Adrenal gland (tissue), 5 donors: ENCODE results near the gene CYP2A7.
"Not testable (repeated sequence)": the region's sequence is repeated elsewhere in the genome, so short reads cannot be mapped to it uniquely, and the experiment has no call there.

Experiments
- POLR2A ChIP-seq, 2 donors: fragments of 450-650 bp; IDR thresholded peaks; one replicate each; pipeline ENCODE4 v1.6.1; 2017; ENCODE audit warnings: antibody characterized with exemption in 2 of 2, mild to moderate bottlenecking in 2 of 2, moderate library complexity in 1 of 2
- TF ChIP-seq, protein P1 (sequence below), 6 experiments: fragments of 450-650 bp in 4 of 6; fragments of 200-600 bp in 2 of 6; sonication (generic) in 1 of 6; IDR thresholded peaks; 1 replicate in 5 of 6; 2 replicates in 1 of 6; pipeline versions ENCODE4 v1.5.1 to v1.8.0; 2016 to 2021; ENCODE audit warnings: antibody characterized with exemption in 6 of 6, mild to moderate bottlenecking in 2 of 6, moderate library complexity in 1 of 6
- donor health status: DM: no; HTN: no; CAD: no.

- TF ChIP-seq POLR2A (IDR thresholded peaks at IDR 0.05), result not testable (repeated sequence)
- TF ChIP-seq, protein P1, sequence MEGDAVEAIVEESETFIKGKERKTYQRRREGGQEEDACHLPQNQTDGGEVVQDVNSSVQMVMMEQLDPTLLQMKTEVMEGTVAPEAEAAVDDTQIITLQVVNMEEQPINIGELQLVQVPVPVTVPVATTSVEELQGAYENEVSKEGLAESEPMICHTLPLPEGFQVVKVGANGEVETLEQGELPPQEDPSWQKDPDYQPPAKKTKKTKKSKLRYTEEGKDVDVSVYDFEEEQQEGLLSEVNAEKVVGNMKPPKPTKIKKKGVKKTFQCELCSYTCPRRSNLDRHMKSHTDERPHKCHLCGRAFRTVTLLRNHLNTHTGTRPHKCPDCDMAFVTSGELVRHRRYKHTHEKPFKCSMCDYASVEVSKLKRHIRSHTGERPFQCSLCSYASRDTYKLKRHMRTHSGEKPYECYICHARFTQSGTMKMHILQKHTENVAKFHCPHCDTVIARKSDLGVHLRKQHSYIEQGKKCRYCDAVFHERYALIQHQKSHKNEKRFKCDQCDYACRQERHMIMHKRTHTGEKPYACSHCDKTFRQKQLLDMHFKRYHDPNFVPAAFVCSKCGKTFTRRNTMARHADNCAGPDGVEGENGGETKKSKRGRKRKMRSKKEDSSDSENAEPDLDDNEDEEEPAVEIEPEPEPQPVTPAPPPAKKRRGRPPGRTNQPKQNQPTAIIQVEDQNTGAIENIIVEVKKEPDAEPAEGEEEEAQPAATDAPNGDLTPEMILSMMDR (IDR thresholded peaks at IDR 0.05), result not testable (repeated sequence)
Measured at GRCh38 chr19:40826312-40826698, 55.7 kb downstream of the CYP2A7 start.
